ENCODE measurements around the gene TMEM256.

Gene TMEM256

DNA sequence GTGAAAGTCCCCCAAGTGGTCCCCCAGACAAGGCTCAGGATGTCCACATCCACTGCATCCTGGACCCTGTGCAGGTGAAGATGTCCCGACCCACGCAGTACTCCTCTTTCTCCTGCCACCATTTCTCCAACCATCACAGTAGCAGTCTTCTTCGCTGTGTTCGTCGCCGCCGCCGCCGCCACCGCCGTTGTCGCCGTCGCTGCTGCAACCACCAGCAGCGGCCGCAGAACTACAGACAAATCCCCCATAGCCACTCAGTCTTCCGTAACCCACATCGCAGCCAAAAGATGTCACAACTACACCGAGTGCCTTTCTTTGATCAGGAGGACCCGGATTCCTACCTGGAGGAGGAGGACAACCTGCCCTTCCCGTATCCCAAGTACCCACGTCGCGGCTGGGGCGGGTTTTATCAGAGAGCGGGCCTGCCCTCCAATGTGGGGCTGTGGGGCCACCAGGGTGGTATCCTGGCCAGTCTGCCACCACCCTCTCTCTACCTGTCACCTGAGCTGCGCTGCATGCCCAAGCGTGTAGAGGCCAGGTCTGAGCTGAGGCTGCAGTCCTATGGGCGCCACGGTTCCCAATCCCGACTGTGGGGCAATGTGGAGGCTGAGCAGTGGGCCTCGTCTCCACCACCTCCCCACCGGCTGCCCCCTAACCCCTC lies 22.4 kb upstream of the TMEM256 start:
- TF ChIP-seq ZFP3 (CRISPR knock-in tag; IDR thresholded peaks at IDR 0.05) (no peak), CSDC2 (CRISPR knock-in tag; IDR thresholded peaks at IDR 0.05) (no peak), ZC3H10 (CRISPR knock-in tag; IDR thresholded peaks at IDR 0.05) (no peak), RARB (CRISPR knock-in tag; IDR thresholded peaks at IDR 0.05) (no peak), OSR1 (CRISPR knock-in tag; IDR thresholded peaks at IDR 0.05) (no peak)
- TF ChIP-seq, protein P1, sequence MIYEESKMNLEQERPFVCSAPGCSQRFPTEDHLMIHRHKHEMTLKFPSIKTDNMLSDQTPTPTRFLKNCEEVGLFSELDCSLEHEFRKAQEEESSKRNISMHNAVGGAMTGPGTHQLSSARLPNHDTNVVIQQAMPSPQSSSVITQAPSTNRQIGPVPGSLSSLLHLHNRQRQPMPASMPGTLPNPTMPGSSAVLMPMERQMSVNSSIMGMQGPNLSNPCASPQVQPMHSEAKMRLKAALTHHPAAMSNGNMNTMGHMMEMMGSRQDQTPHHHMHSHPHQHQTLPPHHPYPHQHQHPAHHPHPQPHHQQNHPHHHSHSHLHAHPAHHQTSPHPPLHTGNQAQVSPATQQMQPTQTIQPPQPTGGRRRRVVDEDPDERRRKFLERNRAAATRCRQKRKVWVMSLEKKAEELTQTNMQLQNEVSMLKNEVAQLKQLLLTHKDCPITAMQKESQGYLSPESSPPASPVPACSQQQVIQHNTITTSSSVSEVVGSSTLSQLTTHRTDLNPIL (CRISPR knock-in tag; IDR thresholded peaks at IDR 0.05; ENCODE audit: low read depth), result no peak
- TF ChIP-seq, protein P2, sequence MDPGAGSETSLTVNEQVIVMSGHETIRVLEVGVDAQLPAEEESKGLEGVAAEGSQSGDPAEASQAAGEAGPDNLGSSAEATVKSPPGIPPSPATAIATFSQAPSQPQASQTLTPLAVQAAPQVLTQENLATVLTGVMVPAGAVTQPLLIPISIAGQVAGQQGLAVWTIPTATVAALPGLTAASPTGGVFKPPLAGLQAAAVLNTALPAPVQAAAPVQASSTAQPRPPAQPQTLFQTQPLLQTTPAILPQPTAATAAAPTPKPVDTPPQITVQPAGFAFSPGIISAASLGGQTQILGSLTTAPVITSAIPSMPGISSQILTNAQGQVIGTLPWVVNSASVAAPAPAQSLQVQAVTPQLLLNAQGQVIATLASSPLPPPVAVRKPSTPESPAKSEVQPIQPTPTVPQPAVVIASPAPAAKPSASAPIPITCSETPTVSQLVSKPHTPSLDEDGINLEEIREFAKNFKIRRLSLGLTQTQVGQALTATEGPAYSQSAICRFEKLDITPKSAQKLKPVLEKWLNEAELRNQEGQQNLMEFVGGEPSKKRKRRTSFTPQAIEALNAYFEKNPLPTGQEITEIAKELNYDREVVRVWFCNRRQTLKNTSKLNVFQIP (CRISPR knock-in tag; IDR thresholded peaks at IDR 0.05; ENCODE audit: borderline replicate concordance, low read depth), result no peak
- no peak for ATAC-seq

DNA sequence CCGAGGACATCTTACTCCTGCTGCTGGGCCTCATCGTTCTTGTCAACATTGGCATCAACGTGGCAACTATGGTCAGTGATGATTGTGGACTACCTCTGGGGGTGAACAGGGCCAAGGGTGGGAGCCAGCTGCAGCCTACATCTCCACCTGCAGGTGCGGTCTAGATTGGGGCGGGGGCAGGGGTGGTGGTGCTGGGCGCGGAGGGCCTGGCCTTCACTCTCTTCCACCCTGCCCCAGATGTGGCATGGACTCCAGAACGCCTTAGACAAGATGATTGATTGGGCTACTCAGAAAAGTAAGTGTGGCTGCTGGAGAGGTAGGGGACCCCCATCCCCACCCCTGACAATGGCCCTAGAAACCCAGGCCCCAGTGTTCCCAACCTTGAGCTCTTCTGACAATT lies 21.9 kb upstream of the TMEM256 start:
- TF ChIP-seq TCF4 (CRISPR knock-in tag; IDR thresholded peaks at IDR 0.05; ENCODE audit: borderline replicate concordance) (no peak), PPARA (CRISPR knock-in tag; IDR thresholded peaks at IDR 0.05; ENCODE audit: borderline replicate concordance) (no peak), TOX (CRISPR knock-in tag; IDR thresholded peaks at IDR 0.05; ENCODE audit: borderline replicate concordance) (no peak), GLIS3 (CRISPR knock-in tag; IDR thresholded peaks at IDR 0.05) (no peak), ZC3H10 (CRISPR knock-in tag; IDR thresholded peaks at IDR 0.05) (no peak), ZNF565 (CRISPR knock-in tag; conservative IDR thresholded peaks at IDR 0.05; ENCODE audit: low read depth) (no peak), OSR1 (CRISPR knock-in tag; IDR thresholded peaks at IDR 0.05) (no peak), CSDC2 (CRISPR knock-in tag; IDR thresholded peaks at IDR 0.05) (no peak), BACH2 (CRISPR knock-in tag; IDR thresholded peaks at IDR 0.05; ENCODE audit: borderline replicate concordance) (no peak)
- TF ChIP-seq, protein P3, sequence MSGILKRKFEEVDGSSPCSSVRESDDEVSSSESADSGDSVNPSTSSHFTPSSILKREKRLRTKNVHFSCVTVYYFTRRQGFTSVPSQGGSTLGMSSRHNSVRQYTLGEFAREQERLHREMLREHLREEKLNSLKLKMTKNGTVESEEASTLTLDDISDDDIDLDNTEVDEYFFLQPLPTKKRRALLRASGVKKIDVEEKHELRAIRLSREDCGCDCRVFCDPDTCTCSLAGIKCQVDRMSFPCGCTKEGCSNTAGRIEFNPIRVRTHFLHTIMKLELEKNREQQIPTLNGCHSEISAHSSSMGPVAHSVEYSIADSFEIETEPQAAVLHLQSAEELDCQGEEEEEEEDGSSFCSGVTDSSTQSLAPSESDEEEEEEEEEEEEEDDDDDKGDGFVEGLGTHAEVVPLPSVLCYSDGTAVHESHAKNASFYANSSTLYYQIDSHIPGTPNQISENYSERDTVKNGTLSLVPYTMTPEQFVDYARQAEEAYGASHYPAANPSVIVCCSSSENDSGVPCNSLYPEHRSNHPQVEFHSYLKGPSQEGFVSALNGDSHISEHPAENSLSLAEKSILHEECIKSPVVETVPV (CRISPR knock-in tag; IDR thresholded peaks at IDR 0.05), result no peak
- TF ChIP-seq, protein P1 (CRISPR knock-in tag; IDR thresholded peaks at IDR 0.05; ENCODE audit: low read depth), result no peak
- ATAC-seq, result no peak

DNA sequence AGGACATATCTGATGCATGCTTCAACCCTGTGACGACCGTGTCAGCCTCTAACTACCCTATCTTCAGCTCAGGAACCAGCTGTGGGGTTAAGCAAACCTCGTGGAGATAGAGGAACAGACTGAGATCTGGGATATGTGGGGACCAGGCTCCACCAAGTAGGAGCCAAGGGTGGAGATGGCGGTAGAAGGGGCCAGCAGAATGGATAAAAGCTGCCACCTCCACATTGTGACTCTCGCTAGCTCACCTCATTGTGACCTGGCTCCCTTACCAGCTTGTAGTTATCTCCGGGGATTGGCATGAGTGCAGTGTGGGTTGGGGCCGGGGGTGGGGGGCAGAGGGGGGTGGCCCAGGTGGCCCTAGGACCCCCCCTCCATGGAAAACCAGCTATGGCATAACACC lies 21.4 kb upstream of the TMEM256 start, which contains the start of gene SPEM2:
Gene SPEM2, plus strand, starts transcription at position 301 of the 400 bp plus-strand sequence. Its CDS starts 73 bp downstream, at position 374.
- TF ChIP-seq, protein P3 (CRISPR knock-in tag; IDR thresholded peaks at IDR 0.05), result no peak
- TF ChIP-seq ZNF565 (CRISPR knock-in tag; conservative IDR thresholded peaks at IDR 0.05; ENCODE audit: low read depth) (no peak), ARNTL (CRISPR knock-in tag; IDR thresholded peaks at IDR 0.05; ENCODE audit: borderline replicate concordance, low read depth) (no peak), ZC3H10 (CRISPR knock-in tag; IDR thresholded peaks at IDR 0.05) (no peak), TCF4 (CRISPR knock-in tag; IDR thresholded peaks at IDR 0.05; ENCODE audit: borderline replicate concordance) (no peak), ZNF8 (CRISPR knock-in tag; IDR thresholded peaks at IDR 0.05) (no peak), ZFP3 (CRISPR knock-in tag; IDR thresholded peaks at IDR 0.05) (no peak), ZFP30 (CRISPR knock-in tag; IDR thresholded peaks at IDR 0.05) (no peak), ESRRG (CRISPR knock-in tag; IDR thresholded peaks at IDR 0.05) (no peak), ZNF70 (CRISPR knock-in tag; IDR thresholded peaks at IDR 0.05) (no peak), SNAI2 (CRISPR knock-in tag; IDR thresholded peaks at IDR 0.05) (no peak), PPARA (CRISPR knock-in tag; IDR thresholded peaks at IDR 0.05; ENCODE audit: borderline replicate concordance) (no peak), BACH2 (CRISPR knock-in tag; IDR thresholded peaks at IDR 0.05; ENCODE audit: borderline replicate concordance) (no peak), TOX (CRISPR knock-in tag; IDR thresholded peaks at IDR 0.05; ENCODE audit: borderline replicate concordance) (no peak)
- TF ChIP-seq, protein P4, sequence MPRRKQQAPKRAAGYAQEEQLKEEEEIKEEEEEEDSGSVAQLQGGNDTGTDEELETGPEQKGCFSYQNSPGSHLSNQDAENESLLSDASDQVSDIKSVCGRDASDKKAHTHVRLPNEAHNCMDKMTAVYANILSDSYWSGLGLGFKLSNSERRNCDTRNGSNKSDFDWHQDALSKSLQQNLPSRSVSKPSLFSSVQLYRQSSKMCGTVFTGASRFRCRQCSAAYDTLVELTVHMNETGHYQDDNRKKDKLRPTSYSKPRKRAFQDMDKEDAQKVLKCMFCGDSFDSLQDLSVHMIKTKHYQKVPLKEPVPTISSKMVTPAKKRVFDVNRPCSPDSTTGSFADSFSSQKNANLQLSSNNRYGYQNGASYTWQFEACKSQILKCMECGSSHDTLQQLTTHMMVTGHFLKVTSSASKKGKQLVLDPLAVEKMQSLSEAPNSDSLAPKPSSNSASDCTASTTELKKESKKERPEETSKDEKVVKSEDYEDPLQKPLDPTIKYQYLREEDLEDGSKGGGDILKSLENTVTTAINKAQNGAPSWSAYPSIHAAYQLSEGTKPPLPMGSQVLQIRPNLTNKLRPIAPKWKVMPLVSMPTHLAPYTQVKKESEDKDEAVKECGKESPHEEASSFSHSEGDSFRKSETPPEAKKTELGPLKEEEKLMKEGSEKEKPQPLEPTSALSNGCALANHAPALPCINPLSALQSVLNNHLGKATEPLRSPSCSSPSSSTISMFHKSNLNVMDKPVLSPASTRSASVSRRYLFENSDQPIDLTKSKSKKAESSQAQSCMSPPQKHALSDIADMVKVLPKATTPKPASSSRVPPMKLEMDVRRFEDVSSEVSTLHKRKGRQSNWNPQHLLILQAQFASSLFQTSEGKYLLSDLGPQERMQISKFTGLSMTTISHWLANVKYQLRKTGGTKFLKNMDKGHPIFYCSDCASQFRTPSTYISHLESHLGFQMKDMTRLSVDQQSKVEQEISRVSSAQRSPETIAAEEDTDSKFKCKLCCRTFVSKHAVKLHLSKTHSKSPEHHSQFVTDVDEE (CRISPR knock-in tag; IDR thresholded peaks at IDR 0.05), result no peak
- TF ChIP-seq, protein P1 (CRISPR knock-in tag; IDR thresholded peaks at IDR 0.05; ENCODE audit: low read depth), result no peak
- ATAC-seq, result no peak
